GM23338 (cell line): ENCODE results near the gene ATP10A. TPM values are rescaled to one million over a fixed set of nuclear protein-coding genes. Genes with fewer than 3 reads are reported as not detected.

Experiments
- ATAC-seq: fragments of 200-7000 bp; cut with Tn5 transposase; 3 replicates; pipeline ENCODE4 v1.9.1; 2020
- DNase-seq: peaks from one replicate; pipeline ENCODE4 v3.0.0-alpha.2; 2015; ENCODE audit warnings: low spot score
- H2AFZ ChIP-seq: fragments of 200-600 bp; sonication (generic); 2 replicates; pipeline ENCODE4 v1.8.0; 2016; ENCODE audit warnings: antibody characterized with exemption, mild to moderate bottlenecking, moderate library complexity
- H3F3A ChIP-seq: fragments of 200-600 bp; sonication (generic); replicated peaks from 2 replicates; pipeline ENCODE4 v1.8.0; 2017; ENCODE audit warnings: antibody characterized with exemption, mixed run types, low read depth
- H3K27ac ChIP-seq: fragments of 200-600 bp; sonication (generic); 2 replicates; pipeline ENCODE4 v1.6.1; 2016; ENCODE audit warnings: low read depth
- H3K27me3 ChIP-seq: fragments of 200-600 bp; sonication (generic); 2 replicates; pipeline ENCODE4 v1.8.0; 2016; ENCODE audit warnings: mild to moderate bottlenecking, mixed run types, moderate library complexity; ENCODE audit not compliant: insufficient read depth
- H3K36me3 ChIP-seq: fragments of 200-600 bp; sonication (generic); 2 replicates; pipeline ENCODE4 v1.8.0; 2016; ENCODE audit warnings: mild to moderate bottlenecking; ENCODE audit not compliant: insufficient read depth
- H3K4me1 ChIP-seq: fragments of 200-600 bp; sonication (generic); 2 replicates; pipeline ENCODE4 v1.8.0; 2016; ENCODE audit warnings: mild to moderate bottlenecking, moderate library complexity; ENCODE audit not compliant: insufficient read depth
- H3K4me2 ChIP-seq: fragments of 200-600 bp; sonication (generic); 2 replicates; pipeline ENCODE4 v1.7.1; 2017; ENCODE audit warnings: mixed run types
- H3K4me3 ChIP-seq: fragments of 200-600 bp; sonication (generic); 2 replicates; pipeline ENCODE4 v1.6.1; 2016; ENCODE audit warnings: mixed run types
- H3K79me2 ChIP-seq: fragments of 200-600 bp; sonication (generic); replicated peaks from 2 replicates; pipeline ENCODE4 v1.8.0; 2017; ENCODE audit warnings: mild to moderate bottlenecking; ENCODE audit not compliant: insufficient read depth
- H3K9me2 ChIP-seq: fragments of 200-600 bp; sonication (generic); 2 replicates; pipeline ENCODE4 v1.8.0; 2017; ENCODE audit not compliant: insufficient read depth
- H4K20me1 ChIP-seq: fragments of 200-600 bp; sonication (generic); replicated peaks from 2 replicates; pipeline ENCODE4 v1.8.0; 2017; ENCODE audit warnings: mild to moderate bottlenecking; ENCODE audit not compliant: insufficient read depth
- H3K27ac Mint-ChIP-seq: 2 replicates; pipeline ENCODE4 v1.8.0; 2020; ENCODE audit warnings: inconsistent platforms, mild to moderate bottlenecking, moderate library complexity, mixed read lengths
- H3K27me3 Mint-ChIP-seq: 3 replicates; pipeline ENCODE4 v1.8.0; 2022; ENCODE audit warnings: low read depth, mild to moderate bottlenecking, moderate library complexity, mixed read lengths, inconsistent platforms; ENCODE audit not compliant: insufficient read depth, poor library complexity
- H3K36me3 Mint-ChIP-seq: 3 replicates; pipeline ENCODE4 v1.8.0; 2021; ENCODE audit warnings: low read depth, mild to moderate bottlenecking, inconsistent platforms, moderate library complexity, mixed read lengths
- H3K4me1 Mint-ChIP-seq: 3 replicates; pipeline ENCODE4 v1.8.0; 2020; ENCODE audit warnings: mild to moderate bottlenecking, inconsistent platforms, mixed read lengths
- H3K4me3 Mint-ChIP-seq: 3 replicates; pipeline ENCODE4 v1.8.0; 2021; ENCODE audit warnings: moderate library complexity, mild to moderate bottlenecking, inconsistent platforms, mixed read lengths
- H3K9me3 Mint-ChIP-seq: 3 replicates; pipeline ENCODE4 v1.8.0; 2020; ENCODE audit warnings: moderate library complexity, mild to moderate bottlenecking, inconsistent platforms, mixed read lengths
- CREB1 ChIP-seq: fragments of 250-450 bp; sonication (Bioruptor Pico); IDR thresholded peaks from 2 replicates; pipeline ENCODE4 v1.5.0; 2020; ENCODE audit warnings: low read depth, mild to moderate bottlenecking, moderate library complexity
- EZH2 ChIP-seq: fragments of 200-600 bp; sonication (generic); IDR thresholded peaks from one replicate; pipeline ENCODE4 v1.8.0; 2017; ENCODE audit warnings: antibody characterized with exemption, mild to moderate bottlenecking, low read depth; ENCODE audit not compliant: unreplicated experiment
- EZH2phosphoT487 ChIP-seq: fragments of 200-600 bp; sonication (generic); IDR thresholded peaks from one replicate; pipeline ENCODE4 v1.8.1; 2018; ENCODE audit warnings: antibody characterized with exemption; ENCODE audit not compliant: unreplicated experiment
- JUNB ChIP-seq: IDR thresholded peaks from one replicate; pipeline ENCODE4 v1.6.1; 2016; ENCODE audit warnings: antibody characterized with exemption; ENCODE audit not compliant: unreplicated experiment
- NANOG ChIP-seq: IDR thresholded peaks from 2 replicates; pipeline ENCODE4 v1.6.1; 2016; ENCODE audit warnings: antibody characterized with exemption, borderline replicate concordance
- POLR2AphosphoS5 ChIP-seq: IDR thresholded peaks from 2 replicates; pipeline ENCODE4 v1.6.1; 2016; ENCODE audit warnings: antibody characterized with exemption, low read depth
- ZNF114 ChIP-seq: fragments of 250-450 bp; sonication (Bioruptor Pico); IDR thresholded peaks from 2 replicates; pipeline ENCODE4 v1.5.0; 2020; ENCODE audit warnings: mild to moderate bottlenecking, moderate library complexity
- polyA plus RNA-seq: library from polyadenylated mRNA; unstranded; fragments of >200 nt; fragmentation: Nextera tagmentation; extraction: Ambion mirVana; gene quantifications from 2 replicates; pipeline ENCODE4 v1.2.1, GENCODE V29; 2016
- total RNA-seq: library from RNA; depleted of rRNA; stranded (reverse); fragments of >200 nt; shearing (Covaris generic); gene quantifications from 2 replicates; pipeline ENCODE4 v1.2.3, GENCODE V29; 2014
- TF ChIP-seq, protein P1 (sequence below), 2 experiments: fragments of 200-600 bp in 1 of 2; sonication (generic) in 1 of 2; conservative IDR thresholded peaks; 2 replicates each; pipeline versions ENCODE4 v1.5.1 to v1.6.1; 2016 to 2017; ENCODE audit warnings: antibody characterized with exemption in 2 of 2, low read depth in 2 of 2, mild to moderate bottlenecking in 2 of 2, moderate library complexity in 1 of 2
- TF ChIP-seq, protein P2 (sequence below): IDR thresholded peaks from 2 replicates; pipeline ENCODE4 v1.6.1; 2016; ENCODE audit warnings: antibody characterized with exemption
- TF ChIP-seq, protein P3 (sequence below): IDR thresholded peaks from one replicate; pipeline ENCODE4 v1.6.1; 2018; ENCODE audit warnings: antibody characterized with exemption; ENCODE audit not compliant: unreplicated experiment

ATP10A gene
- total and polyA plus RNA-seq, 2 experiments from 2014 or later, result 0.36 to 5.6 TPM

DNA sequence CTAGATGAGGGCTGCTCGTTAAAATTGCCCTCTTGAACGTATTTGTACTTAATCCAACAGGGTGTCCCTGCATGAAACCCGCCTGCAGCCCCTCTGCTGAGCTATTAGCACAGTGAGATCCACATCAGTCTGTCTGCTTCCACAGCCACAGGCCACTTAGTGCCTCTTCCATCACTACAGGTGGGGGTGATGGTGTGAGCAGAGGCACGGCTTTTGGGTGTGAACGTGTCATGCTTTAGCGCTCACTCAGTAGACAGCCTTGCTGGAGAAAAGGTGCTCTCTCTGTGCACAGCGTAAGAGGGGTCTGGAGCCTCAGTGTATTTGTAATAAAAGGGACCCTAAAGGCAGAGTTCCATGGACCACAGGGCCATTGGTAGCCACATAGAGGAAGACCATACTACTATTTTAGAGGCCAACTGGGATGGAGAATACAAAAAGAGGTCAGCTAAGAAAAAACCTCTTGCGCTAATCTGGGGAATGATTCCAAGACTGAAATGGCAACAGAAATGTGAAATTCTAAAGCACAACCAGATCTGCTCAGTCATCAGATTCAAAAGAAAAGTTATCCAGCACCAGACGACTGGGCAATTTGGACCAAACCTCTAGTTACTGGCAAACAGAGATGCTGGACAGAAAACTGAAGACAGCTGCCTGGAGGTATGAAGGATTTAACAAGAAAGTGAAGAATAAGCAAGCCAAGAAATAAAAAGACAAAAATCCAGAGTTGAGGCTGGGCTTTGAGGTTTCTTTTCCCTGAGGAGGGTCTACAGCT lies 120.2 kb downstream of the ATP10A start (continued):
- TF ChIP-seq, protein P1, sequence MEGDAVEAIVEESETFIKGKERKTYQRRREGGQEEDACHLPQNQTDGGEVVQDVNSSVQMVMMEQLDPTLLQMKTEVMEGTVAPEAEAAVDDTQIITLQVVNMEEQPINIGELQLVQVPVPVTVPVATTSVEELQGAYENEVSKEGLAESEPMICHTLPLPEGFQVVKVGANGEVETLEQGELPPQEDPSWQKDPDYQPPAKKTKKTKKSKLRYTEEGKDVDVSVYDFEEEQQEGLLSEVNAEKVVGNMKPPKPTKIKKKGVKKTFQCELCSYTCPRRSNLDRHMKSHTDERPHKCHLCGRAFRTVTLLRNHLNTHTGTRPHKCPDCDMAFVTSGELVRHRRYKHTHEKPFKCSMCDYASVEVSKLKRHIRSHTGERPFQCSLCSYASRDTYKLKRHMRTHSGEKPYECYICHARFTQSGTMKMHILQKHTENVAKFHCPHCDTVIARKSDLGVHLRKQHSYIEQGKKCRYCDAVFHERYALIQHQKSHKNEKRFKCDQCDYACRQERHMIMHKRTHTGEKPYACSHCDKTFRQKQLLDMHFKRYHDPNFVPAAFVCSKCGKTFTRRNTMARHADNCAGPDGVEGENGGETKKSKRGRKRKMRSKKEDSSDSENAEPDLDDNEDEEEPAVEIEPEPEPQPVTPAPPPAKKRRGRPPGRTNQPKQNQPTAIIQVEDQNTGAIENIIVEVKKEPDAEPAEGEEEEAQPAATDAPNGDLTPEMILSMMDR (conservative IDR thresholded peaks at IDR 0.05; ENCODE audit: low read depth in 2 of 2), result no peak
- TF ChIP-seq EZH2 (no peak), POLR2AphosphoS5 (no peak), EZH2phosphoT487 (no peak), CREB1 (no peak), JUNB (no peak)
- TF ChIP-seq, protein P2, sequence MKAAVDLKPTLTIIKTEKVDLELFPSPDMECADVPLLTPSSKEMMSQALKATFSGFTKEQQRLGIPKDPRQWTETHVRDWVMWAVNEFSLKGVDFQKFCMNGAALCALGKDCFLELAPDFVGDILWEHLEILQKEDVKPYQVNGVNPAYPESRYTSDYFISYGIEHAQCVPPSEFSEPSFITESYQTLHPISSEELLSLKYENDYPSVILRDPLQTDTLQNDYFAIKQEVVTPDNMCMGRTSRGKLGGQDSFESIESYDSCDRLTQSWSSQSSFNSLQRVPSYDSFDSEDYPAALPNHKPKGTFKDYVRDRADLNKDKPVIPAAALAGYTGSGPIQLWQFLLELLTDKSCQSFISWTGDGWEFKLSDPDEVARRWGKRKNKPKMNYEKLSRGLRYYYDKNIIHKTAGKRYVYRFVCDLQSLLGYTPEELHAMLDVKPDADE, result no peak
- TF ChIP-seq, protein P3, sequence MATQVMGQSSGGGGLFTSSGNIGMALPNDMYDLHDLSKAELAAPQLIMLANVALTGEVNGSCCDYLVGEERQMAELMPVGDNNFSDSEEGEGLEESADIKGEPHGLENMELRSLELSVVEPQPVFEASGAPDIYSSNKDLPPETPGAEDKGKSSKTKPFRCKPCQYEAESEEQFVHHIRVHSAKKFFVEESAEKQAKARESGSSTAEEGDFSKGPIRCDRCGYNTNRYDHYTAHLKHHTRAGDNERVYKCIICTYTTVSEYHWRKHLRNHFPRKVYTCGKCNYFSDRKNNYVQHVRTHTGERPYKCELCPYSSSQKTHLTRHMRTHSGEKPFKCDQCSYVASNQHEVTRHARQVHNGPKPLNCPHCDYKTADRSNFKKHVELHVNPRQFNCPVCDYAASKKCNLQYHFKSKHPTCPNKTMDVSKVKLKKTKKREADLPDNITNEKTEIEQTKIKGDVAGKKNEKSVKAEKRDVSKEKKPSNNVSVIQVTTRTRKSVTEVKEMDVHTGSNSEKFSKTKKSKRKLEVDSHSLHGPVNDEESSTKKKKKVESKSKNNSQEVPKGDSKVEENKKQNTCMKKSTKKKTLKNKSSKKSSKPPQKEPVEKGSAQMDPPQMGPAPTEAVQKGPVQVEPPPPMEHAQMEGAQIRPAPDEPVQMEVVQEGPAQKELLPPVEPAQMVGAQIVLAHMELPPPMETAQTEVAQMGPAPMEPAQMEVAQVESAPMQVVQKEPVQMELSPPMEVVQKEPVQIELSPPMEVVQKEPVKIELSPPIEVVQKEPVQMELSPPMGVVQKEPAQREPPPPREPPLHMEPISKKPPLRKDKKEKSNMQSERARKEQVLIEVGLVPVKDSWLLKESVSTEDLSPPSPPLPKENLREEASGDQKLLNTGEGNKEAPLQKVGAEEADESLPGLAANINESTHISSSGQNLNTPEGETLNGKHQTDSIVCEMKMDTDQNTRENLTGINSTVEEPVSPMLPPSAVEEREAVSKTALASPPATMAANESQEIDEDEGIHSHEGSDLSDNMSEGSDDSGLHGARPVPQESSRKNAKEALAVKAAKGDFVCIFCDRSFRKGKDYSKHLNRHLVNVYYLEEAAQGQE, result no peak

DNA sequence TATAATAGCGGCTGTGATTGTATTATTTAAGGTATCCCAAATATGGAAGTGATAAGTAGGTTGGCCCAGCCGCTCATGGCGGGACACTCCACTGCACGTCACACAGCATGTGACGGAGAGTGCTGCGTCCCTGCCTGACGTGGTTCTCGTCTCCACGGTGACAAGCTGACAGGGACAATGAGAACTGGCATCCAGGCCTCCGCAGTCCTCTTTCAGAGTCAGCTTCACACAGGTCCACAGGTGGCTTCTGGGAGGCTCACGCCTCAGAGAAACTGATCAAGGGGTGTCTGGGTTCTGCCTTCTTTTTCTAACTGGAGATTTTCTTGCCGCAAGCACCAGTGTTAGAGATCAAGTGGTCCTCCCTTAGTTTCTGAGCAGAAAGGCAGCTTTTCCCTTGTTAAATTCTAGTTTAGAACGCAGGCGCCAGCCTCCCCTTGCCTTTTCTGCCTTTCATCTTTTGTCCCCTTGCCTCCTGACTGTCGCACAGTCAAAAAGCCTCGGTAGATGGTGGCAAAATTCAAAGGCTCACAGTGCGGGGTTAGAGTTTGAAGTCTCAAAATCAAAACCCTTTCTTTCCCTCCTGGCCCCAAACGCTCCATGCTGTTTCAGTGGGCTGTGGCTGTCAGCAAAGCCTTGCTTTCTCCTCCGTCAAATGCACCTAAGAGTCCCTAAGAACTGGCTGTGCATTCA lies 120.9 kb downstream of the ATP10A start:
- Histone ChIP-seq H3K4me3 (no peak overlapping the region), H2AFZ (no peak overlapping the region), H3K36me3 (no peaks in the 10 kb centered on the region), H3K4me2 (no peak overlapping the region), H3K4me1 (no peaks in the 10 kb centered on the region), H3K9me2 (no peaks in the 10 kb centered on the region), H3K27ac (no peak overlapping the region), H3K27me3 (no peaks in the 10 kb centered on the region), H4K20me1 (no peaks in the 10 kb centered on the region), H3F3A (no peaks in the 10 kb centered on the region), H3K79me2 (no peaks in the 10 kb centered on the region)
- peak; percentile 28; the same call in 1 of the 3 replicates for ATAC-seq
- Mint-ChIP-seq H3K27ac (no peak overlapping the region), H3K36me3 (no peaks in the 10 kb centered on the region), H3K9me3 (no peaks in the 10 kb centered on the region), H3K4me3 (no peak overlapping the region), H3K27me3 (no peaks in the 10 kb centered on the region), H3K4me1 (no peaks in the 10 kb centered on the region; the same call in 2 of the 3 replicates)
- DNase-seq, result no peak
- TF ChIP-seq NANOG (no peak), ZNF114 (CRISPR knock-in tag) (no peak), CREB1 (no peak)
- TF ChIP-seq, protein P1 (conservative IDR thresholded peaks at IDR 0.05; ENCODE audit: low read depth in 2 of 2), result no peak
- TF ChIP-seq, protein P3, result no peak
